ENCODE results near the gene DSTYK.
A peak's percentile ranks its signal among the peaks of the same experiment; 100 is the strongest.
"Not testable (repeated sequence)": the region's sequence is repeated elsewhere in the genome, so short reads cannot be mapped to it uniquely, and the experiment has no call there.

Gene DSTYK

GRCh38 chr1:205217418-205217817 is 5.9 kb upstream of the DSTYK start:
- DNase-seq = no peak

GRCh38 chr1:205216588-205216987 is 5.1 kb upstream of the DSTYK start:
- no peak for DNase-seq

- no peak for DNase-seq
Measured at GRCh38 chr1:205214756-205215155, 3.3 kb upstream of the DSTYK start.

GRCh38 chr1:205211839-205212536 is 486 bp upstream of the DSTYK start:
- DNase-seq = no peak

- DNase-seq = no peak
Measured at GRCh38 chr1:205210756-205211168, 740 bp downstream of the DSTYK start.

GRCh38 chr1:205208811-205209210 is 2.7 kb downstream of the DSTYK start:
- DNase-seq = no peak

GRCh38 chr1:205205055-205205454 is 6.4 kb downstream of the DSTYK start:
- no peak for DNase-seq

- DNase-seq = no peak
Measured at GRCh38 chr1:205204552-205204951, 7.0 kb downstream of the DSTYK start.

- DNase-seq = no peak
Measured at GRCh38 chr1:205199931-205200299, 11.6 kb downstream of the DSTYK start.

- peak; percentile 26 for DNase-seq
Measured at GRCh38 chr1:205199090-205199930, 12.2 kb downstream of the DSTYK start.

GRCh38 chr1:205192287-205192686 is 19.2 kb downstream of the DSTYK start:
- DNase-seq = no peak

GRCh38 chr1:205191622-205192021 is 19.9 kb downstream of the DSTYK start:
- DNase-seq = no peak

- no peak for DNase-seq
Measured at GRCh38 chr1:205190845-205191577, 20.5 kb downstream of the DSTYK start.

- DNase-seq = no peak
Measured at GRCh38 chr1:205189131-205189530, 22.4 kb downstream of the DSTYK start.

- no peak for DNase-seq
Measured at GRCh38 chr1:205188596-205188995, 22.9 kb downstream of the DSTYK start.

- no peak for DNase-seq
Measured at GRCh38 chr1:205188098-205188497, 23.4 kb downstream of the DSTYK start.

GRCh38 chr1:205187420-205187819 is 24.1 kb downstream of the DSTYK start:
- DNase-seq = no peak

GRCh38 chr1:205186191-205186590 is 25.3 kb downstream of the DSTYK start:
- no peak for DNase-seq

- DNase-seq = peak; percentile 34
Measured at GRCh38 chr1:205183676-205184335, 27.7 kb downstream of the DSTYK start.

GRCh38 chr1:205182930-205183329 is 28.6 kb downstream of the DSTYK start:
- no peak for DNase-seq

- DNase-seq = not testable (repeated sequence)
Measured at GRCh38 chr1:205180331-205180730, 31.2 kb downstream of the DSTYK start.

GRCh38 chr1:205179842-205180241 is 31.7 kb downstream of the DSTYK start:
- DNase-seq = no peak

GRCh38 chr1:205172729-205173366 is 38.7 kb downstream of the DSTYK start:
- DNase-seq = no peak
